Epithelial cell of esophagus (primary cell): ENCODE data around the gene MICALL2.

Experiments used
- DNase-seq: peaks from one replicate; pipeline ENCODE4 v3.0.0; 2010; ENCODE audit warnings: low read depth
- H3K4me3 ChIP-seq: 2 replicates; pipeline ENCODE4 v1.5.1; 2011; ENCODE audit warnings: mild to moderate bottlenecking, low read length, control low read depth
- CTCF ChIP-seq: IDR thresholded peaks from 2 replicates; pipeline ENCODE4 v1.5.1; 2011; ENCODE audit warnings: low read depth, mild to moderate bottlenecking, low read length, control low read depth, inconsistent platforms; ENCODE audit not compliant: insufficient read depth; ENCODE audit errors: missing control alignments

The MICALL2 gene

GRCh38 chr7:1458683-1459511 is at the start of gene MICALL2:
TSS of gene MICALL2 (minus strand) at chr7:1459470. CDS start at chr7:1459326, 144 bp downstream.
- DNase-seq, result peak; percentile 85

GRCh38 chr7:1508277-1508758 is 49.0 kb upstream of the MICALL2 start:
- no peak overlapping the region for H3K4me3 ChIP-seq
- TF ChIP-seq CTCF, result no peak
- DNase-seq, result no peak

More at GRCh38 chr7:1458683-1459511, at the start of gene MICALL2:
- no peak for TF ChIP-seq CTCF
- H3K4me3 ChIP-seq, result peak within 1 kb of the TSS; percentile 87

GRCh38 chr7:1505731-1506550 is 46.7 kb upstream of the MICALL2 start:
- no peak for TF ChIP-seq CTCF
- H3K4me3 ChIP-seq, result no peak overlapping the region
- no peak for DNase-seq

- peak; percentile 95 for DNase-seq
- peak; percentile 50 for TF ChIP-seq CTCF
- H3K4me3 ChIP-seq, result peak within 1 kb of the TSS; percentile 87
These were observed 44.8 kb upstream of the MICALL2 start, which contains the start of gene INTS1 for GRCh38 chr7:1503816-1504775. TSS of gene INTS1 (minus strand) at chr7:1504389. CDS start at chr7:1503960, 429 bp downstream.

- DNase-seq, result no peak
- no peak for TF ChIP-seq CTCF
- H3K4me3 ChIP-seq, result peak overlapping the region; percentile 87
These were observed 44.1 kb upstream of the MICALL2 start for GRCh38 chr7:1503390-1503789.

GRCh38 chr7:1502845-1503244 is 43.6 kb upstream of the MICALL2 start:
- DNase-seq, result no peak
- H3K4me3 ChIP-seq, result peak overlapping the region; percentile 87
- no peak for TF ChIP-seq CTCF
